ENCODE data around the gene ZNF678. TPM values are rescaled to one million over a fixed set of nuclear protein-coding genes. Genes with fewer than 3 reads are reported as not detected.

The ZNF678 gene
- total and polyA plus RNA-seq, 11 donors = 0.99 to 6.0 (median 3.1) TPM

GRCh38 chr1:227532019-227532619 lies 31.2 kb upstream of the ZNF678 start:
- peaks cover 0 to 100% (median 60%) of the 10 kb centered on the region in 12 donors for H3K9me3 ChIP-seq
- TF ChIP-seq POLR2A (IDR thresholded peaks at IDR 0.05) = no peak
- TF ChIP-seq CTCF (IDR thresholded peaks at IDR 0.05) = no peak

GRCh38 chr1:227540170-227541098 lies 22.9 kb upstream of the ZNF678 start:
- H3K36me3 ChIP-seq = no peaks in the 10 kb centered on the region
- ATAC-seq (no peak), DNase-seq (peak in 1 of 5 donors; percentile 26)
- no peaks in the 10 kb centered on the region for H3K27me3 ChIP-seq
- peaks cover 0 to 30% (median 10%) of the 10 kb centered on the region in 12 donors for H3K9me3 ChIP-seq
- TF ChIP-seq POLR2A (IDR thresholded peaks at IDR 0.05) (no peak), CTCF (IDR thresholded peaks at IDR 0.05) (no peak)
- peaks cover 0 to 17% (median 11%) of the 10 kb centered on the region in 12 donors for H3K4me1 ChIP-seq
- H3K27ac ChIP-seq = no peak overlapping the region
- H3K4me3 ChIP-seq = no peak overlapping the region
- WGBS, 4 donors = 92 to 100% (median 96%) methylated on average over 4 to 5 of the region's 5 CpGs
- intact Hi-C loops (cut with DNase I) = loop anchor here in 4 of 10 donors (5.0 to 10.0 kb wide), 5 partner anchors 56 to 407 kb away; partner anchors contain the start of gene WNT9A (in 1 of the 4)

More at GRCh38 chr1:227532019-227532619, 31.2 kb upstream of the ZNF678 start:
- no peak overlapping the region for H3K4me3 ChIP-seq
- intact Hi-C loops (cut with DNase I) = no loop called here
- DNase-seq = peak in 1 of 5 donors; percentile 16
- H3K27me3 ChIP-seq = no peaks in the 10 kb centered on the region
- no peak for ATAC-seq
- WGBS, 4 donors = 92 to 98% (median 97%) methylated on average over 2 to 3 of the region's 3 CpGs
- H3K27ac ChIP-seq = no peak overlapping the region
- H3K36me3 ChIP-seq = peaks cover 0 to 7% (median 0%) of the 10 kb centered on the region in 9 donors
- no peaks in the 10 kb centered on the region for H3K4me1 ChIP-seq

- H3K4me1 ChIP-seq = peaks cover 0 to 17% (median 11%) of the 10 kb centered on the region in 12 donors
- intact Hi-C loops (cut with DNase I) = loop anchor here in 4 of 10 donors (5.0 to 10.0 kb wide), 5 partner anchors 56 to 406 kb away; partner anchors contain the start of gene WNT9A (in 1 of the 4)
- H3K27me3 ChIP-seq = no peaks in the 10 kb centered on the region
- WGBS, 4 donors = 90 to 100% (median 94%) methylated on average over 2 to 5 of the region's 5 CpGs
- peak in 1 of 5 donors; percentile 26 for DNase-seq
- ATAC-seq = no peak
- no peak overlapping the region for H3K27ac ChIP-seq
- TF ChIP-seq POLR2A (IDR thresholded peaks at IDR 0.05) (no peak), CTCF (IDR thresholded peaks at IDR 0.05) (no peak)
- H3K4me3 ChIP-seq = no peak overlapping the region
- no peaks in the 10 kb centered on the region for H3K36me3 ChIP-seq
- H3K9me3 ChIP-seq = peaks cover 0 to 23% (median 5%) of the 10 kb centered on the region in 12 donors
Measured at GRCh38 chr1:227541129-227541528, 22.2 kb upstream of the ZNF678 start.

All from heart left ventricle (tissue), 16 donors.